K562 (cell line): ENCODE measurements around the gene NDOR1. TPM values are rescaled to one million over a fixed set of nuclear protein-coding genes. Genes with fewer than 3 reads are reported as not detected.

Experiments
- DMBX1 ChIP-seq: fragments of 250-450 bp; sonication (Bioruptor Pico); IDR thresholded peaks from 2 replicates; pipeline ENCODE4 v1.8.0; 2022; ENCODE audit warnings: inconsistent platforms, mild to moderate bottlenecking, moderate library complexity, borderline replicate concordance
- E2F6 ChIP-seq, 2 experiments: IDR thresholded peaks; 2 replicates each; pipeline ENCODE4 v1.6.1; 2011; ENCODE audit warnings: borderline replicate concordance in 1 of 2, control low read depth in 1 of 2, low read depth in 1 of 2, low read length in 1 of 2, mild to moderate bottlenecking in 1 of 2, mixed read lengths in 1 of 2, moderate library complexity in 1 of 2; ENCODE audit not compliant: insufficient read depth in 1 of 2, insufficient read length in 1 of 2, poor library complexity in 1 of 2, severe bottlenecking in 1 of 2; ENCODE audit errors: extremely low read depth in 1 of 2
- GTF3C2 ChIP-seq: IDR thresholded peaks from 3 replicates; pipeline ENCODE4 v1.6.1; 2011; ENCODE audit warnings: borderline replicate concordance, mild to moderate bottlenecking, moderate library complexity; ENCODE audit not compliant: insufficient read length; ENCODE audit errors: extremely low read depth
- L3MBTL2 ChIP-seq: fragments of 450-650 bp; IDR thresholded peaks from 2 replicates; pipeline ENCODE4 v1.6.1; 2016; ENCODE audit warnings: mild to moderate bottlenecking, moderate library complexity
- PTBP1 ChIP-seq: fragments of 200-400 bp; formaldehyde crosslinking; IDR thresholded peaks from 2 replicates; pipeline ENCODE4 v1.6.1; 2017; ENCODE audit warnings: low read depth, low read length
- ZBTB1 ChIP-seq: sonication (generic); formaldehyde crosslinking; IDR thresholded peaks from 2 replicates; pipeline ENCODE4 v1.8.1; 2023; ENCODE audit warnings: missing genetic modification reagents, low read depth, mild to moderate bottlenecking, borderline replicate concordance
- ZFP1 ChIP-seq: fragments of 450-650 bp; formaldehyde crosslinking; IDR thresholded peaks from 2 replicates; pipeline ENCODE4 v1.4.0; 2020; ENCODE audit warnings: mild to moderate bottlenecking, mixed read lengths
- ZNF124 ChIP-seq: sonication (generic); formaldehyde crosslinking; IDR thresholded peaks from 2 replicates; pipeline ENCODE4 v1.8.1; 2022; ENCODE audit warnings: missing genetic modification reagents
- ZNF133 ChIP-seq: fragments of 250-450 bp; sonication (Bioruptor Pico); IDR thresholded peaks from 2 replicates; pipeline ENCODE4 v1.4.0; 2020; ENCODE audit warnings: mild to moderate bottlenecking
- ZNF140 ChIP-seq: fragments of 250-450 bp; sonication (Bioruptor Pico); IDR thresholded peaks from 2 replicates; pipeline ENCODE4 v1.8.0; 2021; ENCODE audit warnings: moderate library complexity, mild to moderate bottlenecking, inconsistent platforms
- ZNF407 ChIP-seq: fragments of 450-650 bp; IDR thresholded peaks from 2 replicates; pipeline ENCODE4 v1.6.1; 2016; ENCODE audit warnings: low read depth
- polyA plus RNA-seq, 8 experiments: library from polyadenylated mRNA; depleted of rRNA in 4 of 8; stranded (reverse) in 5 of 8; unstranded in 3 of 8; fragments of >200 nt; fragmentation: Nextera tagmentation in 2 of 8; fragmentation: Illumina TruSeq in 1 of 8; extraction: Ambion mirVana in 2 of 8; extraction: Trizol in 1 of 8; gene quantifications; 2 replicates each; pipeline versions ENCODE4 v1.2.1 to v1.2.3, GENCODE V29; 2011 to 2014; ENCODE audit warnings: inconsistent platforms in 1 of 8, missing spikeins in 1 of 8
- total RNA-seq, 7 experiments: library from RNA; depleted of rRNA in 6 of 7; stranded (reverse); fragments of >200 nt in 6 of 7; fragmentation: Illumina TruSeq in 2 of 7; extraction: Trizol in 2 of 7; gene quantifications; 2 replicates each; pipeline versions ENCODE4 v1.2.1 to v1.2.3, GENCODE V29; 2011 to 2021; ENCODE audit warnings: low replicate concordance in 1 of 7

Gene NDOR1
- total and polyA plus RNA-seq, 9 of the 15 experiments (the other 6 are each of a cell fraction or from before 2014, with no cell fraction given), result 0.06 to 36.9 (median 6.9) TPM

GRCh38 chr9:137227054-137227852, 21.8 kb downstream of the NDOR1 start, which contains the start of gene RNF224 (continued):
- TF ChIP-seq ZNF407 (no peak), ZNF140 (CRISPR knock-in tag) (no peak), GTF3C2 (no peak), ZBTB1 (CRISPR knock-in tag) (no peak), ZFP1 (CRISPR knock-in tag) (no peak), L3MBTL2 (peak; percentile 26; the same call in 1 of the 2 replicates), DMBX1 (CRISPR knock-in tag) (no peak), PTBP1 (no peak), ZNF124 (no peak), ZNF133 (CRISPR knock-in tag) (no peak), E2F6 (IDR thresholded peaks at IDR 0.05; ENCODE audit: borderline replicate concordance in 1 of 2, extremely low read depth in 1 of 2, insufficient read depth in 1 of 2, insufficient read length in 1 of 2, low read depth in 1 of 2, low read length in 1 of 2, poor library complexity in 1 of 2, severe bottlenecking in 1 of 2) (no peak)
